GM23338 (cell line): ENCODE measurements around the gene CACNA1A.

Experiments
- CTCF ChIP-seq, 2 experiments: fragments of 200-600 bp in 1 of 2; sonication (generic) in 1 of 2; conservative IDR thresholded peaks; 2 replicates each; pipeline versions ENCODE4 v1.5.1 to v1.6.1; 2016 to 2017; ENCODE audit warnings: antibody characterized with exemption in 2 of 2, low read depth in 2 of 2, mild to moderate bottlenecking in 2 of 2, moderate library complexity in 1 of 2
- EZH2phosphoT487 ChIP-seq: fragments of 200-600 bp; sonication (generic); IDR thresholded peaks from one replicate; pipeline ENCODE4 v1.8.1; 2018; ENCODE audit warnings: antibody characterized with exemption; ENCODE audit not compliant: unreplicated experiment
- POLR2AphosphoS5 ChIP-seq: IDR thresholded peaks from 2 replicates; pipeline ENCODE4 v1.6.1; 2016; ENCODE audit warnings: antibody characterized with exemption, low read depth

GRCh38 chr19:13483215-13483614 lies 23.1 kb downstream of the CACNA1A start:
- TF ChIP-seq EZH2phosphoT487 (no peak), POLR2AphosphoS5 (no peak), CTCF (conservative IDR thresholded peaks at IDR 0.05; ENCODE audit: low read depth in 2 of 2) (no peak)
